GM19395 (cell line): Measurements from ENCODE around the gene METTL24.

Source experiments
- ATAC-seq: cut with Tn5 transposase; IDR thresholded peaks from one replicate; pipeline ENCODE4 v1.9.1; 2021; ENCODE audit warnings: mild to moderate bottlenecking, moderate library complexity; ENCODE audit not compliant: unreplicated experiment

The METTL24 gene

DNA sequence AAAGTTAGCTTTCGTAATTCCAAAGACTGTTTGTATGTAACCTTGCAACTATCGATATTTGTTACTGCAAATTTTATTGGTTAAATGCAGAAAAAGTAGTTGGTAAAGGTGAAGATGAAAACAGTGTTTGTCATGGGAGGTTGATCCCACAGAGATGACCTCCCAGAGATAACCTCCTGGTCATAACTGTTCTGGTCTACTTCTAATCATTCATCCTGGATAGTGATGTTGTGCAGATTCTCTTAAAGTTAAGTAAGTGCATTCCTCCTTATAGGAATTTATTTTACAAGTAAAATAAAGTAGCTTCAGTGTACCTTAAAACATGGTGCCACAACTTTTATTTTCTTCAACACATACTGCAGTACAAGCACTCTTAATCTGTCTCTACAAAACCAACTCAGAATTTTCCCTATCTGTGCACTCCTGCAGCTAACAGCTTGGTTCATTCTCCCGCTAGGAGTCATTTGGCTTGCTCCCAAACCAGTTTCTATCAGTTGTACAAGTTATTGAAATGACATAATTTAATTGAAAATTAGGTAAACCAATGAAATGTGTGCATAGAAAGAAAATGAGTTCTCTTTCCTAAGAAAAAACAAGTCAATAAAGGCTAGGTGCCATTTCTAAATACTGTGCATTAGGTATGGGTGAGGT, 19.2 kb downstream of the METTL24 start:
- no peak for ATAC-seq

DNA sequence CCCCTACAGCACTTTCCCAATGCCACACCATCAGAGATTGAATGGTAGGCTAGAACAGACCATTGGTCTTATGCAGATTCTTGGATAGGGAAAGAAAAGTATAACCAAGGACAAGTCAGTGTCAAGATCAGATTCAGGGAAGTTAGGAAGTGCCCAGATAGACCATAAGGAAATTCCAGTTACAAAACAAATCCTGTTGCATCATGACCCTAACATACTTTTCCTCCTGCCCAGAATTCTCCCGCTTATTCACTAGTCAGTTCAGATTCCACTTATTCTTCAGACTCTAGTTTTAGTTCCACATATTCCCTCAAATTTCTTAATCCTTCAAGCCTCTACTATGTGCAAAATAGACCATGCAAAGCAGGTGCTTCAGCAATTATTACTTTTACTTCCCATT, 20.7 kb downstream of the METTL24 start:
- ATAC-seq = no peak

DNA sequence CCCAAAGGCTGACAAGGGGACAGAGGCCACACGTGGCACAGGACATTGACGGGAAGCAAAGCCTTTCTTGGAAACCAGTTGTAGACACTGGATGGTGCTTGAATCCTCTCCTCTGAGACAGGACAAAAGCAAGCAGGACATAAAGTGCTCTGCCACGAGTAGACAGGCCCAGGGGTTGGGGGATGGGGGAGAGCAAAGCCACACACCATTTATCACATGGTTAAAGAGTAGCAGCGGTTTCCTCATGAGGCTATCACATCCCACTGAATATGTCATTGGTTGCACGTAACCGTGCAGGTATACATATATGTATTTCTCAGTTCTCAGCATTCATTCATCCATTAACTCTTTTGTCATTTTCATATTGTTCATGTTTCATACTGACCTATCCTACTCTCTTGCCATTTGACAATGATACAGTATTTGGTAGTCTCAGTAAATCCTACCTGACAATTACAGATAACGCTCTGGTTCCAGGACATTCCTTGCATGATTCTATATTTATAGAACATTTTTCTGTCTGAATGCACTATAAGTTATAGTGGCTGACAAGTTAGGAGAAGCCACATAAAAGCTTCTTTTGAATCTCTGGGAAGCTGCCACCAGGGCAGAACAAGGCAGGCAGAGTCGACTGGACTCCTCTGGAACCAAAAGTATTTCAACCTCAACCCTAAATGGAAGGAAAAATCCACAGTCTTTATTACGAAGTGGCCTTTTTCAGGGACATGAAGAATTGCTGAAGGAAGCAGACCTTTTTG, 23.5 kb downstream of the METTL24 start:
- ATAC-seq = no peak

DNA sequence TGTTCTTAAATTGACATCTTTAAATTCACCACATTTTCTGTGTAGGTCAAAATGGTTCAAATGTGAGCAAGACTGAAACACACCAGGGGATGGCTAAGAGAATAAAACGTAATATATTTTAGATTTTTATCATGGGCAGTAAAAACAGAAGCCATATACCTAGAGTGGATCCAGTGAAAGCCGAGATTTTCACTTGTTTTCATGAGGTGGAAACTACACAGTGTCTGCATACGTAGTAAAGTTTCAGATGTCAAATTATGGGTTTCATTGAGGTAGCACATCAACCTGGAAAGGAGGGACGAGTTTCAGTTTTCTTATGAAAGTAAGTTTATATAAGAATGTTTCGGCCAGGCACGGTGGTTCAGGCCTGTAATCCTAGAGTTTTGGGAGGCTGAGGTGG, 25.9 kb downstream of the METTL24 start:
- no peak for ATAC-seq

DNA sequence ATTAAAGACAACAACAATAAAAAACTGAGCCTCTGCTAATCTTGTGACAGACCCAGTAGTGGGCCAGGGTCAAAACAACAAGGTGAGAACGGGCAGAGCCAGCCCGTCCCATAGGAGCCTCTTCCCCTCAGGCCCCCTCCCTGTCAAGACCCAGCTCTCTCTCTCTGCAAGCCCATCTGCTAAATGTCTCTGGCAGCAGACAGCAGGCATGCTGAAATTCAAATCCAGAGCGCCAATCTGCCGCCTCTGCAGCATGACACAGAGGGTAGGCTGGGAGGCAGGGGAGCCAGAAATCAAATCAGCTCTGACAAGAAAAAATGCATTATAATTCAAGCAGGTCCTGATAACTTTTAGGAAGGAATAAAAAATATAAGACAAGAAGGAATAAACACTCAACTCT, 26.3 kb downstream of the METTL24 start:
- ATAC-seq = no peak

DNA sequence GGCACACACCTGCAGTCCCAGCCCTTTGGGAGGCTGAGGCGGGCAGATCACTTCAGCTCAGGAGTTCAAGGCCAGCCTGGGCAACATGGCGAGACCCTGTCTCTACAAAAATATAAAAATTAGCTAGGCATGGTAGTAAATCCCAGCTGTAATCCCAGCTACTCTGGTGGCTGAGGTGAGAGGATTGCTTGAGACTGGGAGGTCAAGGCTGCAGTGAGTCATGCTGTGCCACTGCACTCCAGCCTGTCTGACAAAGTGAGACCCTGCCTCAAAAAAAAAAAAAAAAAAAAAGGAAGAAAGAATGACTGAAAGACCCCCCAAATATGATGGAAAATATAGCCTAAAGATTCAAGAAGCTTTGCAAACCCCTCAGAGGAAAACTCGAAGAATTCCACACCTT, 26.8 kb downstream of the METTL24 start:
- no peak for ATAC-seq

DNA sequence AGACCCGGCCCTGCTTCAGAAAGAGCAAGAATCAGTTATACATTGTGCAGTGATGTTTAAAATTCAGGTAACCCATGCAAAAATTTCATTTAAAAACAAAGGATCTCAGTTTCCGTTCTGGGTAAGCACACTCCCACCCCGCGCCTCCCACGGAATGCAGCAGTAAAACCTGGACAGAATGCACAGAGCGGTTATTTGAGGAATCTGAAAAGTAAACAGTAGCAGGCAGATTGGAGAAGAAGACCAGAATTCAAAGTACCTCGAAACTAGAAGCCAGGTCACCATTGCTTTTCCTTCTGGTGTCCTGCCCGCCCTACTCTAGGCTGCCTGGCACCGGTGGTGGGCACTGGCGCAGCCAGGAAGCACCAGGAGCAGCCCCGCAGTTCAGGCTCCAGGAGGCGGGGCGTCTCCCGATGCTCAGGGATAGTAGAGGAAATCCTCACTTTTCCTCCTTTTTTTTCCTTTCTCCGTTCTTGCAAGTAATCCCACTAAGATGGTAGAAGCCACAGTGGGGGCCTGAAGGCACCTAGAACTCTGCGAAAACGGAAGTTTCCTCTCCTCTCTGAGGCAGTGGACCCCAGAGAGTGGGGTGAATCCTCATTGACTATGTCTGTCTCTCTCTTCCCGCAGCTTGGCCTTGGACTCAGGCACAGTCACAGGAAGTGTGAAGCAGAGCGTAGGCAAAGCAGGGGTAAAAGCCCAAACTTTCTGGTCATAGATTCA, 28.3 kb downstream of the METTL24 start:
- no peak for ATAC-seq

DNA sequence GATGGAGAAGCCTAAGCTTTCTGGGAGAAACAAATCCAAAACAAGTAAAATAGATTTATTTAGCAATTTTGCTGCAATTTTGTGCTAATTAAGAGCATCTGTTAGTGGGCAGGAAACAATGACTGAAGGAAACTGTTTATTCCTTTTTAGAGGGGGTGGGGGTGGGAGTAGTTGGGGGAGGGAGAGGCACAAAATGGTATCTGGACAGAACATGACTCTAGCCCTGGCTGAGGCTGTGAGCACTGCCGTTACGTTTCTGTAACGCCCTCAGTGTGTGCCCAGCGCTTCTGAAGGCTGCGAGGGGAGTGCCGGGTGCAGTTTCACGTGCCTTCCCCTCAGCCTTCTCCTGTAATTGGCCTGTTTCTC, 28.8 kb downstream of the METTL24 start:
- ATAC-seq = no peak

DNA sequence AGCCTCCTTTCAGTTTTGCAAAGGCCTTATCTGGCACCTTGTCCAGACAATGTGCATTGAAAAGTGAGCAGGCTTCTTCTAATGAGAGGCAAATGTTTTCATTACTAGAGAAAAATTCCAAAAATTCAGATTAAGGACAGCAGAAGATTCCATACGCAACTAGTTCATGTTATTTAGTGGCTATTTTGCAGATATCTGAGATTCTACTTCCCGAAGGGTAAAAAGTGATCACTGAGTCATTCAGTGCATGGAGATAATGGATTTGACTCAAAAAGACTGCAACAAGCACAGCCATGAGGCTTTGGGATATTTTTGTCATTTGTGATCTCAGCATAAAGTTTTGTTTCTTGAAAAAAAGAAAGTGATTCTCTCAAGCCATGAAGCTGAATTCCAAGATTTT, 29.9 kb downstream of the METTL24 start:
- no peak for ATAC-seq

DNA sequence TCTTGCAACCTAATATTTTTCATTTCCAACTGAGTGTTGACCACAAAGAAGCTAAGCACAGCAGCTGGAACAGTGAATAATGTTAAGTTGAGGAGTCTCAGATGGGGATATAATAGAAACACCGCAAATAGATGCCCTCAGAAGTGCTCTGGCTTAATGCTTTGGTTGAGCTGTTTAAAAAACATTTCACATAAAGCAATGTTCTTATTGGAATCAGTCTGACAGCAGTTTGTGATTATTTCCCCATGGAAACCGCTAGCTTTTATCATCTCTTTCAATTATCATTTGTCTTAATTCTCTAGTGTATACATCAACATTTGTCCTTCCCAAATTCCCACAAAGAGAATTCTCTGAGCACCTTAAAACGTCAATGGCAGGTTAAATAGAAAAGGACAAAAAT, 30.8 kb downstream of the METTL24 start:
- ATAC-seq = no peak

DNA sequence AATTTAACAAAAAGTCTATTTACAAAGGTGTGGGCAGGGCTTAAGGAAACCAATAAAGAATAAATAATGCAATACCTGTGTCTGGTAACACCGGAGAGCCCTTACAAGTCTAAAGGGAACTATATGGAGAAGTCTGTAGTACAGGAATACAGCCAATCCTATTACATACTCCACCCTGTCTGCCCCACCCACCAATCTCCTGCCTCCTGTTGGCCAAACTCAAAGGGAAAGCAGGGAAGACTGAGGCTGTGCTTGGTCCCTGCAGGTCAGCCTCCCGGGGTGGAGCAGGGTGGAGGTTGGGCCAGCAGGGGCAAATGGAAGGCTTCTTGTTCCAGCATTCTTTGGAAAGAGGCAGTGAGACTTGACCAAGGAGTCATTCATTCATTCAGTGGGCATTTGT, 31.5 kb downstream of the METTL24 start:
- ATAC-seq = no peak

DNA sequence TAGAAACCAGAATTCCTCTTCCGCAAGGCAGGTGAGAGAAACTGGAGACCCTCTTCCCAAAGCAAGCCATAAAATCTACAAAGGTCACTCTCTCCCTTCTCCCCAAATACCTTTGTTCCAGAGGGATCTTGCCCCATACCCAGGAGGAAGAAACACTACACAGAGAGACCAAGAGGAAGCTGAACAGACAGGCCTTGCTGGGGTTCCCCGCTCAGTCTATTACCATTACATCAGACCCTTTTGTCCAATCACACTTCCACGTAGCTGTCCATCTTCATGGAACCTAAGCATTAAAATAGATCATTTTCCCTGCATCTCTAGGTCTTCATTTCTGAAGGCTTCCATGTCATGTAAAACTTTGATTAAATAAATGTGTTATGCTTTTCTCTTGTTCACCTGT, 32.1 kb downstream of the METTL24 start:
- ATAC-seq = no peak

DNA sequence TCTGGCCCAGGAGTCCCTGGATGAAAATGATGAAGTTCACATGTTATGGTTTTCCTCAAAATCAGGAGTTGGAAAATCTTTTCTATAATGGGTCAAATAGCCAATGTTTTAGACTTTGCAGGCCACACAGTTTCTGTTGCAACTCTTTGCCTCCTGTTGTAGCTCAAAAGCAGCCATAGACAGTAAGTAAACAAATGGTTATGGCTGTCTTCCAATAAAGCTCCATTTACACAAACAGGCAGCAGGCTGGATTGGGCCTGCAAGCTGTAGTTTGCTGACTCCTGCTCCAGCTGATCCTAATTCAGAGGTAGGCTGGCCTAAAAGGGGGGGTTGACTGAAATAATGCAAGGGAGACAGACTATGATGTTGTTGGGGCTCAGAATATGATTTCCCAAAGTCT, 33.0 kb downstream of the METTL24 start:
- ATAC-seq = no peak

DNA sequence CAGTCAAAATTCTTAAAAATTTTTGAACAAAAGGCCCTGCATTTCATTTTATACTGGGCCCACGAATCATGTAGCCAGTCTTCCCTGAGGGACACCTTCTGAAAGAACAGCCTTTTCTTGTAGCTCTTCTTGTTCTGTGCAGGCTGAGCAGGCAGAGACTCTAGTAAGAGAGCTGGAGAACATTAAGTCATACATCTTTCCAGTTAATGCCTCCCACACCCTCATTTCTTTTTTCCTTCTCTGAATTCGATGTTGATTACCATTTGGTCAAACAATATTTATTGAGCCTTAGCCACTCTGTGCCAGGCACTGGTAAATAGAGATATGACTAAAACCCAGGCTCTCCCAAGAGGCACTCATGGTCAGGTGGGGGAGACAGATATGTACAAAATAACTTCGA, 33.6 kb downstream of the METTL24 start:
- no peak for ATAC-seq

DNA sequence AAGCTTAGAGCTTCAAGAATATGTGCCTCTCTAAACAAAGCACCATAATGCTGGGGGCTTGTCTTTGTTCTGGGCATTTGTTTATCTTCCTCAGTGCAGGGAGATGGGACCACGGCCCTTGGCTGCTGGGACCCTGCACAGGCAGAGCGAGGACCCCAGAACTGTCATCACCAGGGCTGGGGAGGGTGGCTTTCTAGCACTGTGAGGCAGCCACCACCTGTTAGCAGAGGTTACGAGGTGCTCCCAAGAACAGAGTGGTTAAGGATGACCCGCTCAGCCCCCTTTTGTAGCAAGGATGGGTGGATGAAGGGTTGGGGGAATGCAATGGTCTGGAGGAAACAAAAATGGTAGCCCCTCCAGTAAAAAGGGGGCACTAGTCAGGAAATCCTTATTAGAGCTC, 34.9 kb downstream of the METTL24 start:
- no peak for ATAC-seq

DNA sequence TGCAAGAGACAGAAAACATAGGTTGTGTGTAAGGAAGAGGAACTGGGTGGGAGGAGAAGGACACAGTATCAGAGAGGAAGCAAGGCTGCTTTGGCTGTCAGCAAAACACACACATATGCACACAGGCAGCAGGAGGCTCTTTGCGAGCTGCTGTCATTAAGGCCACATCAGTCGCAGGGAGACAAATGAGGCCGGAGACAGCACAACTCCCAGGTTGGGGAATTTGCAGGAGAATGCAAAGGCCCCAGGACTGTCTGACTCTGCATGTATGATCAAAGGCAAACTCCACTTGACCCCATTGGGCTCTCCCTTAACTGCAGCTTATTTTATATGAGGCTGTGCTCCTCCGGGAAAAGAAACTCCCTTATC, 35.3 kb downstream of the METTL24 start:
- ATAC-seq = no peak

DNA sequence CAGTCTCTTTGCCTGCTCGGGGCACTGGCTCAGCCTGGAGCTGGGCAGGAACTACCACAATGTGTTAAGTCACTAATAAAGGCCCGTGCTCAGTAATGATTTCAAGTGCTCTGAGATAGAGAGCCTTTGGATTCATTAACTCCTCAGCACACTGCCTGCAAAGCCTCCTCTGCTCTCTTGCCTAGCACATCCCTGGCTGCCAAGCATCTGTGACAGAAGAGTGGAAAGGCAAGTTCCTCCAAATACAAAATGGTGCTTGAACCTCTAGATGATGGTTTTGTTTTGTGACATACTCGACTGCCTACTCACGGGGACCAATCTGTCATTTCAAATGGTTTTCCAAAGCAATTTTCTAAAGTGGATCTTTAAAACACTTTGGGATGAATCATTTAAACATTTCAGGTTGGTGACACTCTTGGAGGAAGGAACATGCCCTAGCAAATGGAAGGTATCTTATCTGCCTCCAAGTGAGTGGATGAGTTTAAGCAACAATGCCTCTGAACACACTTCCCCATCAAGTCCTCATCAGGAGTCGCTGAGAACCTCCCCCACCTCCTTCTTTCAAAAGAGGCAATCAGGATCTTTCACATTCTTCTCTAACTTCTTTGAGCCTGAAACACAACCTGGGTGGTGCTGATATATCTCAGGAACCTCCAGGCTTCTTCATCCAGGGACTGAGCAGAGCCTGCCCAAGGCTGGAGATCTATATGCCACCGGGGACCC, 35.8 kb downstream of the METTL24 start:
- ATAC-seq = no peak

DNA sequence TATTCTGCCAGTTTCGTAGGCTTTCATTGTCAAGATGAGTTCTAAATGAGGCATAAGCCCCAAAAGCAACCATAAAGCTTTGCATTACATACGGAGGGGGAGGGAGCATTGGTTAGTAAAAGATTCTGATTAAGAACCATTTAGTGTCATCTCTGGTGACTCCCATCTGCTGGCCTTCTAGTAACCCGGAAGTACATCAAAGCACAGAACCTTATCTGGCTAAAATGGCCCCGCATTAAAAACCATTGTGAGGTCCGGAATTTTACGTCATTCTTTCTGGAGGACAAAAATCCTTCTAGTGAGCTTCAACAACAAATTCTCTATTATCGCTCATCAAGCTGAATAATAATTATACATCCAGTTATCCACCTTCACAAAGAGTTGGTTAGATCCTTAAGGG, 37.8 kb downstream of the METTL24 start:
- no peak for ATAC-seq

DNA sequence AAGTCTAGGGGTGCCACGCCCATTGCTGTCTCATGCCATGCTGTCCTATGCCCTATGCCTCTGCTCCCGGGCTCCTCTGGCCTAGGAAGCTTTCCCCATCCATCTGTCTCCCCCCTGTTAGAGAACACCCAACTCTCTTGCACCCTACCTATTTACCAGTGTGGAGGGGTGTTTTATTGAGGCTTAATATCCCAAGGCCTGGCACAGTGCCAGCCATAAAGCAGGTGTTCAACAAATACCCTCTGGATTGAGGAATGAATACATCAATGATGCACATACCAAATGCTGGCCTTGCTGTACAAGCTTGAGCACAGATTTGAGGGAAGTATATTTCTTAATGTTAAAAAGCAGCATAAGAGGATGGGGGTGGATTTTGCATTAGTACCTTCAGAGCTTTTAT, 38.3 kb downstream of the METTL24 start:
- ATAC-seq = no peak

DNA sequence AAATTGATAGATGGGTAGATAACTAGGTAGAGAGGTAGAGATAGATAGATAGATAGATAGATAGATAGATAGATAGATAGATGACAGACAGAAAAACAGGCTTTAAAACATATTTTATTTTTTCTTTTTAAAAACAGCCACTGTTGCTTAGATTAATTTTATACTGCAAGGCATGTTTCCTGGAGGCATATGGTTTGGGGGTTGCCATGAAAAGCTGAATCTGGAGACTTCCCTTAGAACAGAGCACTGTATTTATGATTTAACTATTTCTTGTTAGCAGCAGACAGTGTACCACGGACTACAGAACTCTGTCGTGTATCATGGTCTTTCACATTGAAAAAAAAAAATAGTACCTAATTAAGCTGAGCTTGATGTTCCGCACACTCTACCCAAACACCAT, 38.8 kb downstream of the METTL24 start:
- ATAC-seq = no peak

DNA sequence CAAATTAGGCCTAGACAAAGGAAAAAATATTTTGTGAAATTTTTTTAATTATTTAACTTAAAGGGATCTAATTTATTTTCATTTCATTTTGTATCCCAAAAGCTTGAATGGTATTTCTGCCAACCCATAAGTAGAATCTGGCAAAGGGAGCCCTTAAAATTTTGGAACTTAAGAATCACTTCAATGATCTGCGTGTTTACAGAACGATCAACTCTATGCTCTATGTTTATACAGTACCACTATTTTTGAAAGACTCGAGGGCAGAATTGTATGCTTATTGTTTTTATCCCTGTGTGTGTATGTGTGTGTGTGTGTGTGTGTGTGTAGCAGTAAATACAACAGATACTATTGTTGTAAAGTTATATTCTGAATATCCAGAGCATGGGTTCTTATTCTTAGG, 39.2 kb downstream of the METTL24 start:
- no peak for ATAC-seq

DNA sequence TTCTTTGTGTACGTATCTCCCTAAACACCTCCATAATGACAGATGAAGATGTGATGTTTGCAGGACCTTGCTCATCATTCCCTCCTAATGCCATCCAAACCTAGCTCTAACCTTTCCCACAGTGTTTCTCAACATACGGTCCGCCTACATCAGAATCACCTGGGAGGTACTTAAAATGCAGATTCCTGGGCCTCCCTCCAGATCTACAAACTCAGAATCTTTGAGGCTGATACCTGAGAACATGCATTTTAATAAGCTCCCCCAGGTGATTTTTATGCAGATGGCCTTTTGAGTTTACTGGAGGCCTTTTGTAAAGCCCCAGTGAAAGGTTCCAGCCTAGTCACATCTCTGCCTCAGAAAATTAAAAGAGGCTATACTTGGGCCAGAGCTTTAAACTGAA, 40.5 kb downstream of the METTL24 start:
- ATAC-seq = no peak
